ENCODE data around the gene PAQR9. TPM values are rescaled to one million over a fixed set of nuclear protein-coding genes. Genes with fewer than 3 reads are reported as not detected.

PAQR9 gene
- total RNA-seq, 1 experiment from 2014 or later: 0.17 TPM

DNA sequence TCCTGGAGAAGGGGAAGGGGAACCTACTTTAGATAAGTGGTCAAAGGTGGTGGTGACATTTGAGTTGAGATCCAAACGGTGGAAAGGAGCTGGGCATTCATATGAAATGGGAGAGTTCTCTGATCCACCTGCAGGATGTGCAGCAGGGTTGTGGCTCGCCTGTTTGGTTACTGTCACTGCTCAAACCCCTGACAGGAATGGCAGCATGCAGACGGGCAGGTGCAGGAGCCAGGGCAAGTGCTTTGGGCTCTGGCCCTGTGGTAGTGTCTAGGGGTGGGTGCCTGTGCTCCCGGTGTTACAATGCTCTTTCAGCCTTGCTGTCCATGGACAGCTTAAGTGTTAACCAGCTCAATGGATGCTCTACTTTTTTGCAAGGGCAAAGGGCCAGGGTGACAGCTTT, 18.5 kb downstream of the PAQR9 start:
- H3K27ac ChIP-seq (ENCODE audit: low read depth, low read length): no peak overlapping the region
- CTCF ChIA-PET: no interaction called here
- intact Hi-C loops (cut with micrococcal nuclease): no loop called here

More for the DNA sequence above, 18.5 kb downstream of the PAQR9 start:
- Histone ChIP-seq H3K9ac (ENCODE audit: low read length) (no peak overlapping the region), H3K79me2 (ENCODE audit: insufficient read depth, low read length) (no peaks in the 10 kb centered on the region), H4K20me1 (ENCODE audit: insufficient read depth) (no peaks in the 10 kb centered on the region), H3K4me3 (replicated peaks in 1 of 2; ENCODE audit: low read depth in 1 of 2, low read length in 2 of 2) (no peak overlapping the region), H3K27me3 (ENCODE audit: insufficient read depth, low read length) (no peaks in the 10 kb centered on the region), H3K9me3 (ENCODE audit: control insufficient read depth in 1 of 2, insufficient read depth in 1 of 2, low read depth in 1 of 2, low read length in 2 of 2) (no peaks in the 10 kb centered on the region), H3K36me3 (ENCODE audit: control insufficient read depth in 1 of 2, insufficient read depth in 2 of 2, low read length in 2 of 2) (no peaks in the 10 kb centered on the region), H3K9me2 (ENCODE audit: insufficient read depth) (no peaks in the 10 kb centered on the region), H3K4me2 (ENCODE audit: low read length) (no peak overlapping the region), H2AFZ (ENCODE audit: low read depth, low read length, poor library complexity, severe bottlenecking) (no peak overlapping the region), H3K4me1 (ENCODE audit: control insufficient read depth in 1 of 2, insufficient read depth in 2 of 2, low read length in 2 of 2) (peaks cover 0 to 5% of the 10 kb centered on the region in 2 experiments; a peak in 1 of 4 replicates)
- POLR2A ChIA-PET: no interaction called here
- no TSS peak for BruUV-seq (replicated peaks)
- RAD21 ChIA-PET (ENCODE audit: low non-redundant PET in 1 of 2, low total read pairs in 2 of 2, uncharacterized antibody in 2 of 2, unreplicated experiment in 2 of 2): no interaction called here
- TF ChIP-seq CEBPB (IDR thresholded peaks at IDR 0.05; ENCODE audit: low read depth): no peak
- no peak for TF ChIP-seq ZNF274 (IDR thresholded peaks at IDR 0.05; ENCODE audit: low read depth, low read length)
- no peak for TF ChIP-seq ELF1 (IDR thresholded peaks at IDR 0.05; ENCODE audit: borderline replicate concordance, low read depth)
- TF ChIP-seq, protein P1, sequence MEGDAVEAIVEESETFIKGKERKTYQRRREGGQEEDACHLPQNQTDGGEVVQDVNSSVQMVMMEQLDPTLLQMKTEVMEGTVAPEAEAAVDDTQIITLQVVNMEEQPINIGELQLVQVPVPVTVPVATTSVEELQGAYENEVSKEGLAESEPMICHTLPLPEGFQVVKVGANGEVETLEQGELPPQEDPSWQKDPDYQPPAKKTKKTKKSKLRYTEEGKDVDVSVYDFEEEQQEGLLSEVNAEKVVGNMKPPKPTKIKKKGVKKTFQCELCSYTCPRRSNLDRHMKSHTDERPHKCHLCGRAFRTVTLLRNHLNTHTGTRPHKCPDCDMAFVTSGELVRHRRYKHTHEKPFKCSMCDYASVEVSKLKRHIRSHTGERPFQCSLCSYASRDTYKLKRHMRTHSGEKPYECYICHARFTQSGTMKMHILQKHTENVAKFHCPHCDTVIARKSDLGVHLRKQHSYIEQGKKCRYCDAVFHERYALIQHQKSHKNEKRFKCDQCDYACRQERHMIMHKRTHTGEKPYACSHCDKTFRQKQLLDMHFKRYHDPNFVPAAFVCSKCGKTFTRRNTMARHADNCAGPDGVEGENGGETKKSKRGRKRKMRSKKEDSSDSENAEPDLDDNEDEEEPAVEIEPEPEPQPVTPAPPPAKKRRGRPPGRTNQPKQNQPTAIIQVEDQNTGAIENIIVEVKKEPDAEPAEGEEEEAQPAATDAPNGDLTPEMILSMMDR (IDR thresholded peaks at IDR 0.05 in 2 of 3, conservative IDR thresholded peaks at IDR 0.05 in 1 of 3; ENCODE audit: borderline replicate concordance in 1 of 3, insufficient read depth in 1 of 3, low read depth in 2 of 3, low read length in 2 of 3): no peak
- TF ChIP-seq POLR2A (IDR thresholded peaks at IDR 0.05; ENCODE audit: borderline replicate concordance, extremely low read depth, insufficient read depth, insufficient read length): no peak
- no peak for TF ChIP-seq SP1 (IDR thresholded peaks at IDR 0.05; ENCODE audit: low read depth)
- TF ChIP-seq YY1 (IDR thresholded peaks at IDR 0.05; ENCODE audit: extremely low read depth, insufficient replicate concordance, low read depth, low read length): no peak
- TF ChIP-seq SIN3A (IDR thresholded peaks at IDR 0.05; ENCODE audit: low read depth): no peak
- no peak for TF ChIP-seq EZH2phosphoT487 (IDR thresholded peaks at IDR 0.05; ENCODE audit: borderline replicate concordance)
- no peak for TF ChIP-seq TCF7L2 (IDR thresholded peaks at IDR 0.05; ENCODE audit: borderline replicate concordance, extremely low read depth, insufficient read depth, insufficient read length)
- TF ChIP-seq, protein P2, sequence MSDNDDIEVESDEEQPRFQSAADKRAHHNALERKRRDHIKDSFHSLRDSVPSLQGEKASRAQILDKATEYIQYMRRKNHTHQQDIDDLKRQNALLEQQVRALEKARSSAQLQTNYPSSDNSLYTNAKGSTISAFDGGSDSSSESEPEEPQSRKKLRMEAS (IDR thresholded peaks at IDR 0.05): no peak
- no peak for TF ChIP-seq EZH2 (IDR thresholded peaks at IDR 0.05)
- no peak for TF ChIP-seq RAD21 (IDR thresholded peaks at IDR 0.05; ENCODE audit: low read depth)
- TF ChIP-seq ZFX (IDR thresholded peaks at IDR 0.05): no peak
- ATAC-seq: no peak
- DNase-seq (ENCODE audit: low read depth, low spot score): no peak
